H1 (cell line): ENCODE results near the gene BLOC1S1. TPM values are rescaled to one million over a fixed set of nuclear protein-coding genes. Genes with fewer than 3 reads are reported as not detected.

Experiments
- E2F6 ChIP-seq: IDR thresholded peaks from 2 replicates; pipeline ENCODE4 v1.6.1; 2012; ENCODE audit warnings: inconsistent platforms
- JUN ChIP-seq: IDR thresholded peaks from 2 replicates; pipeline ENCODE4 v1.6.1; 2011; ENCODE audit warnings: low read depth, mild to moderate bottlenecking, improper control_type of control experiment, low read length
- POLR2A ChIP-seq, 2 experiments: IDR thresholded peaks; 1 replicate in 1 of 2; 2 replicates in 1 of 2; pipeline ENCODE4 v1.6.1; 2011; ENCODE audit warnings: low read depth in 2 of 2, low read length in 2 of 2, mild to moderate bottlenecking in 2 of 2; ENCODE audit errors: control extremely low read depth in 1 of 2
- RFX5 ChIP-seq: IDR thresholded peaks from 2 replicates; pipeline ENCODE4 v1.6.1; 2011; ENCODE audit warnings: low read depth, low read length, improper control_type of control experiment, borderline replicate concordance
- SAP30 ChIP-seq: fragments of 300-600 bp; sonication (generic); IDR thresholded peaks from 2 replicates; pipeline ENCODE4 v1.7.1; 2012; ENCODE audit warnings: low read length, moderate library complexity, mild to moderate bottlenecking, inconsistent platforms; ENCODE audit not compliant: insufficient read depth, insufficient replicate concordance
- TCF12 ChIP-seq: IDR thresholded peaks from 2 replicates; pipeline ENCODE4 v1.6.1; 2011; ENCODE audit warnings: low read depth, mild to moderate bottlenecking, low read length
- ZNF274 ChIP-seq: IDR thresholded peaks from 2 replicates; pipeline ENCODE4 v1.7.0; 2012; ENCODE audit warnings: low read length, borderline replicate concordance; ENCODE audit errors: extremely low read depth
- polyA plus RNA-seq, 7 experiments: library from polyadenylated mRNA; depleted of rRNA in 3 of 7; stranded (reverse) in 5 of 7; unstranded in 2 of 7; fragments of >200 nt in 5 of 7; fragments of 200-250 nt in 2 of 7; gene quantifications; 1 replicate in 5 of 7; 2 replicates in 1 of 7; 4 replicates in 1 of 7; pipeline versions ENCODE4 v1.2.1 to v1.2.3, GENCODE V29; 2011 to 2013; ENCODE audit warnings: missing spikeins in 2 of 7, mixed read lengths in 2 of 7
- total RNA-seq: library from RNA; stranded (reverse); fragmentation: NEBNext Ultra II Directional; extraction: Animal tissue kit (Norgen Biotek cat#: 25700); gene quantifications from 2 replicates; pipeline ENCODE4 v1.2.1, GENCODE V29; 2021

BLOC1S1 gene
- total and polyA plus RNA-seq, 2 of the 8 experiments (the other 6 are each of a cell fraction or from before 2014, with no cell fraction given) = 91.1 to 185 TPM

GRCh38 chr12:55718015-55718414 is 2.2 kb downstream of the BLOC1S1 start (continued):
- TF ChIP-seq E2F6 (no peak), JUN (no peak), SAP30 (no peak), TCF12 (no peak), POLR2A (IDR thresholded peaks at IDR 0.05; ENCODE audit: control extremely low read depth in 1 of 2, low read depth in 2 of 2, low read length in 2 of 2) (no peak), ZNF274 (no peak), RFX5 (no peak)
